ENCODE data around the gene HLA-DMA.

HLA-DMA gene

DNA sequence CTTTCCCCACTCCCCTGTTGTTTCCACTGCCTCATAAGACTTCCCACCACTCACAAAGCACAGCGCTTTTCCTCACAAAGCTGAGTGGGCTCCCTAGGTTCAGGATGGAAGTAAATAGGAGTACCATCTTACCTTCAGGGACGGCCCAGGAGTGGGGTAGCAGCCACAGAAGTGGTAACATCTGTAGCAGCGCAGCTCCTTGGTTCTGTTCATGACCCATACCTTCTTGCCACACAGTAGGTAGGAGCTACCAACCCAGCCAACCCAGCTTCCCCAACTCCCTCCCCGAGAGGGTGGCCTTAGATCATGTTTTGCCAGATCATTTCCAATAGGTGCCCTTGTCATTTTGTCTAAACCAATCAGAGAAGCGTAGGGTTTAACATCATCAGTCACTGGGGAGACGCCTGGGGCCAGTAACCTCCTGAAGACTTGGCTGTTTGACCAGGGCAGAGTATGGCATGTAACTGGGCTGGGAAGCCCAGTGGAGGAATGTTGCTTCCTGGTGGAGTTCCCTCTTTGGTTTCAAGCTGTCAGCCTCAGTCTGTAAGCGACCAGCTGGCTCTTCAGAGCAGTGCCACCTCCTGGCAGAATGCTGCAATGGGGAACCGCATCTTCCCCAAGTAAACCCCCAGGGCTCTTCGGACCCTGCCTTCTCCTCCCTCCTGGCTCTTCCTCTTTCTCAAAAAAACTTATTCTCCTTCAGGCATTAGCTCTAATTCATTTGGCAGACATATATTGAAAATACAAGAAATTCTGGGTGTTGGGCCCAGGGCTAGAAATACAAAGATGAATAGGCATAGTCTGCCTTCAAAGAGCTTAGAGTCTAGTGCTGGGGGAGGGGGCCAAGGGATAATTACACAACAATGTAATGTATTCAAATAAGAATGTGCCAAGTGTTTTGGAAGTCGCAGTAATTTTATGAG, at the start of gene HLA-DMA:
HLA-DMA (minus strand) TSS at position 281 of the 923 bp plus-strand sequence; CDS start at position 220, 61 bp downstream.
- DNase-seq: peak; percentile 65

DNA sequence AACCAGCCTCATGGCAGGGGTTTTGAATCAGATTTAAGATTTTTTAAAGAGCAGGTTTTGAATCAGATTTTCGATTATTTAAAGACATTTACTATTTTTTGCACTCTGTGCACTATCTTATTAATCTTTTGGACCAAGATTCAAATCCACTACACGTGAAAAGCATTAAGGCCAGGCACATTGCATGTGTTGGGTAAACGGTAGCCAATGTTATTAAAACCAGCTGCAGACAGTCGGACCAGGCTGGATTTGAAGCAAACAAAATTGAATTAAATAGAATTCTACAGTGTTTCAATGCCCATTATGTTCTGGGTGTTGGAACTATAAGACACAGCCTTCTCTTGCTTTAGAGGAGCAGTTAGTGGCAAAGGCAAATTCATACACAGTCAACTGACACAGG, 48.8 kb upstream of the HLA-DMA start:
- DNase-seq: no peak

DNA sequence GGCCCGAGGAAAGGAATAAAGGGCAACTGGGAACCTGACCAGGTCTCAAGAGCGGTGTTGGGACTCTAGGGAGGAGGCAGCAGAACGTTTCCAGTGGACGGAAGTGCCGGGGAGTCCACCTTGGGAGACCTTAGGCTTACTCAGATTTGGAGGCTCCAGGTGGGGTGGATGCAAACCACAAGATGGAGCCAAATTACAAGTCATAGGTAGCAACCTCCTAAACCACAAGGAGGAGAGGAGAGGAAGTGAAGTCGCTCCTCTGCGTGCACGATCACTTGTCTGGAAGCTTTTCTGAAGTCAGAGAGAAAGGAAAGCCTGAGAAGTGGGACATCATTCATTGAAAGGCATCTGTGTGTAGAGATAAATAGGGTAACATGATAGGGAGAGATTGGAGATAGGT, 47.2 kb upstream of the HLA-DMA start:
- DNase-seq: no peak

DNA sequence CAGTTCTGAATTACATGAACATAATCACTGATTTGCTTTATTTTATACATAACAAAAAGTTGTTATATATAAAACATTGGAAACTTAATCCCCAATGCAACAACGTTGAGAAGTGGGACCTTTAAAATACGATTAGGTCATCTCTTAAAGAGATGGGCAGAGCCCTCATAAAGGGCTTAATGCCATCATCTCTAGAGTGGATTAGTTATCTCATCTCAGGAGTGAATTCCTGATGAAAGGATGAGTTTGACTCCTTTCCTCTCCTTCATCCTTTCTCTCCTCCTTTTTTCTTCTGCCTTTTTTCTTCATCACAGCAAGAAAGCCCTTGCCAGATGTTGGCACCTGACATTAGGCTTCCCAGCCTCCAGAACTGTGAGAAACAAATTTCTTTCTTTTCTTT, 42.6 kb upstream of the HLA-DMA start:
- DNase-seq: no peak

DNA sequence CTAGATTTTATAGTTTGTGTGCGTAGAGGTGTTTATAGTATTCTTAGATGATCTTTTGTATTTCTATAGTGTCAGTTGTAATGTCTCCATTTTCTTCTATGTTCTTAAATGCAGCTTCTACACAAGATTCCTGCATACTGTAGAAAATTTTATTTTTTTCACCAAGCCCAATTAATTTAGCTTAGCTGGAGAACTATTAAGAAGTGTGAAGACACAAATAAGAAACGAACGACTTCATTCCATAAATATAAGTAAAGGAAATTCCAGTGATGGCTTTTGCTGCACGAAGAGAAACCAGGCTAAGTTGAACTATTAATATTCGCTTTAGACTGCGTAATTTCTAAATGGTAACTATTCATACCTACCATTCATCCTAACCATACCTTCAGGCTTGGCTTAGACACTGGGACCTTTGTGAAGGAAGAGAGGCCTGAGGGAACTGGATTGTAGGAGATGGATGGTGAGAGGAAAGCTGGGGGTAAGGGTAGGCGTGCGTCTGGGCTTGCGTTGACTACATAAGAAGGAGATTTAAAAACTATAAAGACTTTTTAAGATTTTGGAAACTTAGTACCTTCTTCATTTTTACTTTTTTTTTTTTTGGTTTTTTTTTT, 40.6 kb upstream of the HLA-DMA start:
- DNase-seq: no peak

DNA sequence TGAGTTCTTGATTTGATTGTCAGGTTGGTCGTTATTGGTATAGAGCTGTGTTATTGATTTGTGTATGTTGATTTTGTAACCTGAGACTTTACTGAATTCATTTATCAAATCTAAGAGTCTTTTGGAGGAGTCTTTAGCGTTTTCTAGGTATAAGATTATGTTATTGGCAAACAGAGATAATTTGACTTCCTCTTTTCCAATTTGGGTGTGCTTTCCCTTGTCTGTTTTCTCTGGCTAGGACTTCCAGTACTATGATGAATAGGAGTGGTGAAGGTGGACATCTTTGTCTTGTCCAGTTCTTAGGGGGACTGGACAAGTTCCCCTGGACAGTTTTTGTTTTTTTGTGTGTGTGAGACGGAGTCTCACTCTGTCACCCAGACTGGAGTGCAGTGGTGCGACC, 39.1 kb upstream of the HLA-DMA start:
- DNase-seq: no peak

DNA sequence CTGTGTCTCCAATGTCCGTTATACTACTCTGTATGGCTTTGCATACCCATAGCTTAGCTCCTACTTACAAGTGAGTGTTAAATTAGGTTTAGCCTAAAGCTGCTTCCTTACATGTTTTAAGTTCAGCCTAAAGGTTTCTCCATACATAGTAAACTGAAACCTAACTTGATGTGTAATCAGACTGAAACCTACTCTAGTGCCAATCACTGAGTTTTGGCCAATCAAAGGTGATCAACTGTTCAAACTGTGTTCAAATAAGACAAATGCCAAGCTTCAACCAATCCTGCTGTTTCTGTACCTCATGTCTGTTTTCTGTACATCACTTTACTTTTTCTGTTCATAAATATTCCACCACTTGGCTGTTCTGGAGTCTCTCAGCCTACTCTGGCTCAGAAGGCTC, 36.5 kb upstream of the HLA-DMA start:
- no peak for DNase-seq

DNA sequence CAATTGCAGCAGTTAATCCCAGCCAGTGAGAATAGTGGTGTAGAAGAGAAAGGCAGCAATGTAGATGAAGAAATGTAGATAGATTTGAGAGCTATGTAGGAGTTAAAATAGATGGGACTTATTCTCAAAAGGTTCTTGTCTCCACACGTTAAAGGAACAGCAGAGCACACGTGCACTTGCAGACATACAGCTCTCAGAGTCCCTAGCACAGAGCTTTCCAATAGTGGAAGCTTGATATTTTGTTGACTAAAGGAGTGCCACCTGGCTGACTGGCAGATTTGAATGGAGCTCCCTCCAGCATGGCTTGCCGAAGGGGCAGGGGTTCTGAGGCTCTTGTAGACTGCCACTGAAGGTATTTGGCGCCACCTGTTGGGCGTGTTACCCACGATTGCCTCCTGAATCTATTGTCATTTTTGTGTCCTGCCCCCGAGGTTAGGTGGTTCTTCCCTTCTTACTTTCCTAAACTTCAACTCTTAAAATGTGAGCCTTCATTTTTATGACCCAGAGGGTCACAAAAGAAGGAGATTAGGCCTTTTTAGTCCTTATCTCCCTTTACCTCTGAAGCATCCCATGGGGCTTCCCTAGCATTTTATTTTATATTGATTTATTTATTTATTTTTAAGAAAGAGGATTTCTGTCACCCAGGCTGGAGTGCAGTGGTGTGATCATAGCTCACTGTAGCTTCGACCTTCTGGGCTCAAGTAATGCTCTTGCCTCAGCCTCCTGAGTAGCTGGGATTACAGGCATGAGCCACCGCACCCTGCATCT, 31.9 kb upstream of the HLA-DMA start:
- DNase-seq: no peak

DNA sequence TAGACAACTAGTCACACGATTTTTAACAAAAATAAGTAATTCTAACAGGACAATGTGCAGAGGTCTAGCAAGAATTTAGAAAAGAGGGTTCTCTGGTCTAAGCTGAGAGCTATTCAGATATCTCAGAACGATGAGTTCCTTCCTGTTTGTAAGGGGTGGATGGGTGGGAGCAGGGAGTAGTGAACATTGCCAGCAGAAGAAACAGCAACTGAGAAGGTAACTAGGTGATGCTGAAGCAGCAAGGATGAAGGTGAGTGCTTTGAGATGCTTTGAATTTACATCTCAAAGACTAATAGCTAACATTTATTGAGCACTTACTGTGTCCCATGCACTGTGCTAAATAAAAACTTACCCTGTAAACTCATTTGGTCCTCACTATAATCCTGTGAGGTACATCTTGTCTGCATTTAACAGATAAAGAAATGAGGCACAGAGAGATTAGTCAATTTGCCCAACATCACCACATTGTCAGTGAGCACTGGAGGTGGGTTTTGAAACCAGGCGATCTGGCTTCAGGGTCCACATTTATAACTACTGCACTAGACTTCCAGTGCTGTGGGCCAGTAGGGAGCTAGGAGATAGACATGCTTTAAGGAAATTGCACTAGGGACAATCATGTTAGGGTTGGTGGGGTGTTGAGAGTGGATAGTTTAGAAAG, 31.2 kb upstream of the HLA-DMA start:
- no peak for DNase-seq

DNA sequence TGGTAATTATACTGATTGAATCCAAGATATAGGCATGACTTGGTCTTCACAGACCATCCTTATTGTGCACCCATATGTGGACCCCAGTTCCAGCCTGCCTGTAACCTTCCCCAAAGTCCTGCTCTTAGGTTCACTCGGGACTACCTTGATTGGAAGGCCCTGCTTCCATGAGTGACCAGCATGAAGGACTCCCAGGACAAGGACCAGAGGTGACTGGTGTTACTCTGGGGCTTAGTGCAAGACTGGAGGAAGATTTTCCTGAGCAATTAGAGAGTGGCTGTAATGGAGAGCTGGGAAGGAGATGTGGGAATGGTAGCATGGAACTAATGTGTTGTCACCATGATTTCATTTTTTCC, 30.6 kb upstream of the HLA-DMA start:
- no peak for DNase-seq

DNA sequence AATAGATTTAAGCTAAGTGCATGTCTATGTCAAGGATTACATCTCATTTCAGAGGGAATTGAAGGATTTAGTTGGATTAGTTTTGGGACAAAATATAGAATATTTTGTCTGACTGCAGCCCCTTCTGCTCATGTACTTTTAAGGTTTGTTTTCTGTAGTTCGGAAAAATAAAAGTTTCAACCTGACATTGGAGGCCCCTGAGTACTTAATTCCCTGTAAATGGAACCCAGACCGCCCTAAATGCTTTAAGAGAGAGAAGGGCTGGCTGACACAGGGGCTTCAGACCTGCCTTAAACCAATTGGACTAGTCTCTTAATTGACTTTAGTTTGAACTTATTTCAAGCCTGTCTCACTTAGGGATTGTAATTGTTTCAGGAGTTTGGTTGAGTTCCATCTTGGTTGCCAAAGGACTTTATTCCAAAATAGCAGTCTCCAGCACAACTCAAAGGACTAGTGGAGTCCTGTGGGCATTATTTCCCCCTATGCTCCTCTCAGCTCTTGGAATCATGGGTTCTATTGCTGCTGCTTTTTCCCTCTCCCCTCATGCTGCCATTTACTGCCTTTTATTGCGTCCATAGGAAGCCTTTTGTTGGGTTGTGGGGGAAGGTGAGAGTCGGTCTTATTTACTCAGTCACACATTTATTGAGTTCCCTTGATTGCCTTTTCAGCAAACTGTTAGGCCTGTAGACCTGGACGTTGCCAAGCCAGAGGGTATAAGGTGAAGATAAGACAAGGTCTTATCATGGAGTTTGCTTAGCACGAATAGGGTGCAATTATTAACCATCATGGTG, 30.0 kb upstream of the HLA-DMA start:
- DNase-seq: no peak

DNA sequence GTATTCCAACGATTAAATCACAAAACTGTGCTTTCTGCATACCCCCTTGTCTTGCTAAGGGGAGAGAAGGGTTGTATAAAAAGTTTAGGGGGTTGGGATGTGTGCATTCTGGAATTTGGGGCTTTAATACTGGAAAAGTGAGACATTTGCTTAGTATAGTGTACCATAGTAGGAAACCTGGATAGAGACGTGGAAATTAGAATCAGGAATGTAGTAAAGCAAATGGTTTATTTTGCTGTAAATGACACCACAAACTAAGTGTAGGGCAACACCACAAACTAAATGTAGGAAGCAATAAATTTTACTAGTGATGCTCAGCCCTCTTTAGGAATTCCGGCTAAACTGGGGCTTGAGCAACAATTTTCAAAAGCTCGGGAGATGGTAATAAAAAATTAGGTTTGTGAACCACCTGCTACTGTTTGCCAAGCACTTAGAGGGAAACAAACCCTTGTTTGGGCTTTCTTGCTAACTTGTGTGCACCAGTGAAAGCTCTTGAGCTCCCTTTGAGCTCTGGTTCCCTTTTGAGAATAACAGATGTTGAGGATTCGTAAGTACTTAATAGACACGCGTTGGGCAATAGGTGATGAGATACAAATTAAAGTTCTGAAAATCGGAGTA, 29.3 kb upstream of the HLA-DMA start:
- DNase-seq: no peak

DNA sequence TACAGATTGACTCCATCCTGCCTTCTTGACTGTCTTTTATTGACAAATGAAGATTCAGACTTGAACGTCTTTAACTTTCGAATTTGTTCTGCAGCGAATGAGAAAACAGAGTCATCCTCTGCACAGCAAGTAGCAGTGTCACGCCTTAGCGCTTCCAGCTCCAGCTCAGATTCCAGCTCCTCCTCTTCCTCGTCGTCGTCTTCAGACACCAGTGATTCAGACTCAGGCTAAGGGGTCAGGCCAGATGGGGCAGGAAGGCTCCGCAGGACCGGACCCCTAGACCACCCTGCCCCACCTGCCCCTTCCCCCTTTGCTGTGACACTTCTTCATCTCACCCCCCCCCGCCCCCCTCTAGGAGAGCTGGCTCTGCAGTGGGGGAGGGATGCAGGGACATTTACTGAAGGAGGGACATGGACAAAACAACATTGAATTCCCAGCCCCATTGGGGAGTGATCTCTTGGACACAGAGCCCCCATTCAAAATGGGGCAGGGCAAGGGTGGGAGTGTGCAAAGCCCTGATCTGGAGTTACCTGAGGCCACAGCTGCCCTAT, 27.7 kb upstream of the HLA-DMA start:
- no peak for DNase-seq

DNA sequence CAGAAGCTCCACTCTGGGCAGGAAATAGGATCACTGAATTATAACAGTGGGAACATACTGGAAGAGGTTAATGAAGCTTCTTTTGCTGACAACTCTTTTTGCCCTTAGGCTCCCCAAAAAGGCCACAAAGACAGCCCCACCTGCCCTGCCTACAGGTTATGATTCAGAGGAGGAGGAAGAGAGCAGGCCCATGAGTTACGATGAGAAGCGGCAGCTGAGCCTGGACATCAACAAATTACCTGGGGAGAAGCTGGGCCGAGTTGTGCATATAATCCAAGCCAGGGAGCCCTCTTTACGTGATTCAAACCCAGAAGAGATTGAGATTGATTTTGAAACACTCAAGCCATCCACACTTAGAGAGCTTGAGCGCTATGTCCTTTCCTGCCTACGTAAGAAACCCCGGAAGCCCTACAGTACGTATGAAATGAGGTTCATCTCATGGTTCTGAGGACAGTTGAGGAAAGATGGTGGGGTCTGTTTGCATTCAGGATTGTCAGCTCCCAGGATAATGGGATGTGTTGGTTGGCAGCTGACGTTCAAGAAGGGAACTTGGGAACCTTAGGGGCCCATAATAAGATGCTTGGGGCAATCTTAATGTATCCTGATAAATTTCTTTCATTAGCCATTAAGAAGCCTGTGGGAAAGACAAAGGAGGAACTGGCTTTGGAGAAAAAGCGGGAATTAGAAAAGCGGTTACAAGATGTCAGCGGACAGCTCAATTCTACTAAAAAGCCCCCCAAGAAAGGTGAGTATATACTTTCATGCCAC, 27.0 kb upstream of the HLA-DMA start:
- DNase-seq: no peak

DNA sequence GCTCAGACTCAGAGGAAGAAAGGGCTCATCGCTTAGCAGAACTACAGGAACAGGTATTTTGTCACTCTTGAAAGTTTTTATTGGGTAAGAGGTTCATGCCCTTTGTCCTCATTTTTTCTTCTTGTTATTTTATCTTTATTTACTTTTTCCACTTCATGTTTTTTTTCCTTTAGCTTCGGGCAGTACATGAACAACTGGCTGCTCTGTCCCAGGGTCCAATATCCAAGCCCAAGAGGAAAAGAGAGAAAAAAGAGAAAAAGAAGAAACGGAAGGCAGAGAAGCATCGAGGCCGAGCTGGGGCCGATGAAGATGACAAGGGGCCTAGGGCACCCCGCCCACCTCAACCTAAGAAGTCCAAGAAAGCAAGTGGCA, 25.0 kb upstream of the HLA-DMA start:
- DNase-seq: no peak

DNA sequence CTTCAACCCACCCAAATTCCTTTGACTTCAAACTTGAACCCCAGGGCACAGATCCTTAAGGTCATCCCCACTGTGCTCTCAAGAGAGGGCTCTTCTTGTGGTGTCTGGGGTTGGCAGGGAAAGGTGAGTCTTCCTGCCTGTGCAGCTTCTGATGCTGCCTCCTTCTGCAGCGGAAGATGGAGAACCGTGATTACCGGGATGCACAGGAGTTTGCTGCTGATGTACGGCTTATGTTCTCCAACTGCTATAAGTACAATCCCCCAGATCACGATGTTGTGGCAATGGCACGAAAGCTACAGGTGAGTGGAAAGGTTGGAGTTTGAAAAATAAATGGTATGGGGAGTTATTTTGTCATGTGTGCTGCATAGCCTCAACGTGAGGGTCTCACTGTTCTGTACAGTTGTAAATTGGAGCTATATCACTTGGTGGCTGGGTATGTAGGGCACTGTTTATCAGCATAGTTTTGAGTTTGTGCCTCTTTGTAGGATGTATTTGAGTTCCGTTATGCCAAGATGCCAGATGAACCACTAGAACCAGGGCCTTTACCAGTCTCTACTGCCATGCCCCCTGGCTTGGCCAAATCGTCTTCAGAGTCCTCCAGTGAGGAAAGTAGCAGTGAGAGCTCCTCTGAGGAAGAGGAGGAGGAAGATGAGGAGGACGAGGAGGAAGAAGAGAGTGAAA, 24.5 kb upstream of the HLA-DMA start:
- no peak for DNase-seq

DNA sequence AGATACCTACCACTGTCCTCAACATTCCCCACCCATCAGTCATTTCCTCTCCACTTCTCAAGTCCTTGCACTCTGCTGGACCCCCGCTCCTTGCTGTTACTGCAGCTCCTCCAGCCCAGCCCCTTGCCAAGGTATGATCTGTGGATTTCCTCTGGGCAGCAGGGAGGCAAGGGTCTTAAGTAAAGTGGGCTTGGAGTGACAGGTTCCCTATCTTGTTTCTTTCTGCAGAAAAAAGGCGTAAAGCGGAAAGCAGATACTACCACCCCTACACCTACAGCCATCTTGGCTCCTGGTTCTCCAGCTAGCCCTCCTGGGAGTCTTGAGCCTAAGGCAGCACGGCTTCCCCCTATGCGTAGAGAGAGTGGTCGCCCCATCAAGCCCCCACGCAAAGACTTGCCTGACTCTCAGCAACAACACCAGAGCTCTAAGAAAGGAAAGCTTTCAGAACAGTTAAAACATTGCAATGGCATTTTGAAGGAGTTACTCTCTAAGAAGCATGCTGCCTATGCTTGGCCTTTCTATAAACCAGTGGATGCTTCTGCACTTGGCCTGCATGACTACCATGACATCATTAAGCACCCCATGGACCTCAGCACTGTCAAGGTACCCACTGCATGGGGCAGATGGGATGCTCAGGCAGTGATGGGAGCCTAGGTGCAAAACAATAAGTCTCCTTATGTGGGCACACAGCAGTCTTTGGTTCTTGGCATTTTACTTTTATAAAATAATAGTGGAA, 23.6 kb upstream of the HLA-DMA start:
- DNase-seq: no peak

DNA sequence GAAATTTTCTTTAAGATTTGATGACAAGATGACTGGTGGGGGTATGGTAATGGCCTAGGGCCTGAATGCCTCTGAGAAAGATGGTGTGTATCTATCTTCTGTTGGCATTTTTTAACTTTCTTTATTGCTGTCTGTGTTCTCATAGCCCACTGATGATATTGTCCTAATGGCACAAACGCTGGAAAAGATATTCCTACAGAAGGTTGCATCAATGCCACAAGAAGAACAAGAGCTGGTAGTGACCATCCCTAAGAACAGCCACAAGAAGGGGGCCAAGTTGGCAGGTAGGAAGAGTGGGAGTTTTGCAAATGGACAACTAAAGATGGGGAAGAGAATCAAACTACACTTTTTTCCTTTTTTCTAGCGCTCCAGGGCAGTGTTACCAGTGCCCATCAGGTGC, 23.0 kb upstream of the HLA-DMA start:
- DNase-seq: no peak

DNA sequence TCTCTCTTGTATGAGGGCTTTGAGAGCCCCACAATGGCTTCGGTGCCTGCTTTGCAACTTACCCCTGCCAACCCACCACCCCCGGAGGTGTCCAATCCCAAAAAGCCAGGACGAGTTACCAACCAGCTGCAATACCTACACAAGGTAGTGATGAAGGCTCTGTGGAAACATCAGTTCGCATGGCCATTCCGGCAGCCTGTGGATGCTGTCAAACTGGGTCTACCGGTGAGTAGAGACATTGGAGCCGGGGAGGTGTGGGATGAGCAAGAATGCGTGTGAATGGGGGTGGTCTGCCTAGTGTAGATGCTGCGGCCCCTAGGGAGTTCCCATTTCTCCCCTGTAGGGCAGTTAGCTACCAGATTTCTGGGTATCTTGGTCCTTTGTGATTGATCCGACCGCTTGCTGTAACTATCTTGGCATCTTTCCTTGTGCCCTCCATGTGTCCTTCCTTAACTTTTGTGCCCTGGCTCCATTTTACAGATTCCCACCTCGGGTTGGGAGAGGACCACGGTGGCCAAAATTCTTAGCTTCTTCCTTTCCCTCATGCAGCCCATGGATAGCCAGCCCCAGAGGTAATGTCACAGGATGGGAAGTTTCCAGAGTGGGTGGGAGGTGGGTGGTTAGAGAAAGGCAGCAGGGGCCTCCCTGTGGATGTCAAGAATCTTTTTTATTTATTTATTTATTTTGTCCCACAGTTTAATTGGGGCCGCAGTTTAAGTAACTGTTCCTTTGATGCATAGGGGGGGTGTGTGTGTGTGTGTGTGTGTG, 21.8 kb upstream of the HLA-DMA start:
- no peak for DNase-seq
